DLD1 (cell line): ENCODE results near the gene EXOC4.

Experiments
- in situ Hi-C: cut with HindIII; loops from 2 replicates; pipeline ENCODE4 v1.10.0; 2017; ENCODE audit warnings: low sequenced_read_pairs

EXOC4 gene

DNA sequence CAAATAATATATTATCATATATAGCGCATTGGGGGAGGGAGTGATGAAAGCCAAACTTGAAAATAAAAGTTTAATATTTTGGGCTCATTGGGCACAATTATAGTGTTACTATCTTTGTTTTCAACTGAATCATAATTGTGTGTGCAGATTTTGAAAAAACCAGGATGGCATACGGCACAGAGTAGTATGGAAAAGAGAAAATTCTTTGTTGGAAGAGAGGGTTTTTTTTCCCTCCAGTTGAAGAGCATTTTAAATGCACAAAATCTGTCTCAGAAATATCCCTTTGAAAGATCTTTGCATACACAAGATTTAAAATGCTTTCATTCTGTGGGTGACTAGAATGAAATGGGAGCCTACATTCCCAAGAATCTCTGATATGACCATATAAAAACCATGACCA lies 269.6 kb downstream of the EXOC4 start:
- in situ Hi-C loops, result no loop called here

DNA sequence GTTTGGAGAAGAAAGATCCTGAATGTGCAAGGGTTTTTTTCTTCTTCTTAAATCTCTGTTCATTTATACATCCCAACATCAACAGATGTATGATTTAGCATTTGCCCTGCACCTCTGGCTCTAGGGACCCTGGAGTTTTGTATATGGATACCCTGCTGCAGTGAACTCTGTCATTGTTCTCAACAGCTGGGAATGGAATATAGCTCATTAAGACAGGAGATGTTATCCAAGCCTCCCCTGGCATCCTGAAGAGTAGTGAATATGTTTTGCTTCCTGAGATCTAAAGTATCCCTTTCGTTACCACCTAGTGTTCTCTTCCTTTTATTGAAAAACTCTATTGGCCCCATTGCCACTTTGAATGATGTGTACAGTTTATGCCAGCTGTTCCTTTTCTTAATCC lies 275.9 kb downstream of the EXOC4 start:
- in situ Hi-C loops, result no loop called here

DNA sequence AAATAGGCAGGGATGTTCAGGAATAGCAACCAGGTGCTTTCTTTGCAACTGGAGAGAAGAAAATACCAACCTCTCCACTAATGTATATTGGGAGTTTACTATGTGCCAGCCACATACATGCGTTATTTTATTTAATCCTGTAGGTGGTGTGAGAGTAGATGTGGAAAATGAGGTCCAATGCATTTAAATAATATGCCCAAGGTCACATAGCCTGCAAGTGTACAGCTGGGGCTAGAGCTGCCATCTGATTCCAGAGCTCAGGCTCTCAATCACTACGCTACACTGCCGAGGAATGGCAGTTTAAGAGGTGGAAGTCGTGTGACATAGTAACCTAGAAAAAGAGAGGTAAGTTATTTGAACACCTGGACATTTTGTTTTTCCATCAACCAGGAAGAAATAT lies 277.0 kb downstream of the EXOC4 start:
- in situ Hi-C loops, result no loop called here

DNA sequence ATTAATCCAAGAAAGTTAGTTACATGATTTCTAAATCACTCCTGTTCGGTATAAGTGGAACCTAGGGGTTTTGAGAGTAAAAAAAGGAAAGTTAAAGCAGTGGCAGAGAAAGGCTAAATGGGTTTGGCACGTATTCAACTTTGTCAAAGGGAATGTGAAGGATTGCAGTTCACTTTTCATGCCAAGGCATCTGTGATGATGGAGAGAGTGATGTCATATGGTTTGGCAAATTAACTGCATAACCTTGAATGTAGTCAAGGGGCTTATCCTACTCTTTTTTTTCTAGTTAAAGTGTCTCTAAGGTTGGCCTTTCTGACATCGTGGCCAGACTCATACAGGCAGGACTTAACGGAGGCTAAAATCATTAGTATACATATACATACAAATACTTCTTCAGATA lies 277.8 kb downstream of the EXOC4 start:
- in situ Hi-C loops, result no loop called here

DNA sequence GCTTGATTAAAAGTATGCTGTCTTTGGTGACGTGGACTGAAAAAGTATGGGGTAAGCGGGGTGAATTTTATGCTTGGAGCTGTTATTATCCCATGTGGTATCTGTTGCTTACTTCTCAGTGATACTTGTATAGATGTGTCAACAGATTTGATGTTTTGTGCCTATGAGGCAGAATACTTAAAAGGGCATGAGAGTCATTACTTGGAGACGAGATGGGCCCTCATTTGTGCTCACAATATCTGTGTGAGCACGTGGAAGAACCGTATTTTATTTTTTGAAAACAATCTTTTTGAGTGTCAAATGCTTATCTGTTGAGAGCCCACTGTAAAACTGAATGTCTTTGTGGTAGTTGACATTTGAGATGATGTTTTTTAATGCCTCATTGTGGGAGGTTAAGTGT lies 281.9 kb downstream of the EXOC4 start:
- in situ Hi-C loops, result no loop called here

DNA sequence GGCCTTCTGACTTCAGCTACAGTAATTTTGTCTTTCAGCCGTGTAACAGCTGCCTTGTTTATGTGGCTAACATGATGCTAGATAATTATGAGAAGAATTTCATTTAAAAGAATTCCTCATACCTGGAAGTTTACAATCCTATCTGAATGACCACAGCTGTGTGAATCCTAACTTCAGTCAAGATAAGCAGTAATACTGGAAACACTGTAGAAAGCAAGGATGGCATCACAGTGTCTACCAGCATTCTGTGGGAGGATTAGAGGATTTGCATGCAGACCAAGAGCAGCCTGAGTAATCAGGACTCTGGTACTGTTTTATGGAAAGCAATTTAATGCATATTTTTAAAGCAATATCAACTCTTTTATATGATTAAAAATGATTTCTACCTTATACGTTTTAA lies 282.4 kb downstream of the EXOC4 start:
- in situ Hi-C loops, result no loop called here

DNA sequence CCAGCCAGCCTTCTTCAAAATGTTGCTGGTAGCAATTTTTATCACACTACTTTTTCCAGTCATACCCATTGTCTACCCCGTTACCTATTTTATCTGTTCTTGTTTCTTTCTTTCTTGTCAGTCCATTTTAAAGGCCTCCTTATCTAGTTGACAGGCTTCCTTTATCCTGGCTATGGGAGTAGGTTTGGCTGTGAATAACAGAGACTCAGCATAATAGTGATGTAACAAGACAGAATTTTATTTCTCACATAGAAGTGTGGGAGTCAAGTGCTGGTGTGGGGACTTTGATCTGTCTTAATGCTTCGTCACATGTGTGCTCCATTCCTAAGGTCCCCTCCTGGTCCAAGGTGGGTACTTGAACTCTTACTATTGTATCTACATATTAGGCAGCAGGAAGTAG lies 283.6 kb downstream of the EXOC4 start:
- in situ Hi-C loops, result no loop called here

DNA sequence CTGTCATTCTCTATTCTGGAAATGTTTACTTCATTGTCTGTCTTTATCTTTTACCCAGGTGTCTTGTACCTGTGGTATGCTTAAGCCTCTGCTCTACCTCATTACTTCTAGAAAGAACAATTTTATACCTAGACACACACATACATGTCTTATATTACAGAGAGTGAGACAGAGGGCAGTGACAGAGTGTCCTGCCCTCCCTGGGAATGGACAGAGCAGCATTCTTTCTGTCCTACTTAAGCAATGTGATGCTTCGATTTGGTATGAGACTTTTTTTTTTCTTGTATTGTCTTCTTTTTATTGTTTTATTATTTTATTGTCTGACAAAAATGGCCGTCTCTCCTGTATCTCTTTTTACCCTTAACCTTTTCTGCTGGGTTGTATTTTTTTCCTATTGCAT lies 286.1 kb downstream of the EXOC4 start:
- in situ Hi-C loops, result no loop called here

DNA sequence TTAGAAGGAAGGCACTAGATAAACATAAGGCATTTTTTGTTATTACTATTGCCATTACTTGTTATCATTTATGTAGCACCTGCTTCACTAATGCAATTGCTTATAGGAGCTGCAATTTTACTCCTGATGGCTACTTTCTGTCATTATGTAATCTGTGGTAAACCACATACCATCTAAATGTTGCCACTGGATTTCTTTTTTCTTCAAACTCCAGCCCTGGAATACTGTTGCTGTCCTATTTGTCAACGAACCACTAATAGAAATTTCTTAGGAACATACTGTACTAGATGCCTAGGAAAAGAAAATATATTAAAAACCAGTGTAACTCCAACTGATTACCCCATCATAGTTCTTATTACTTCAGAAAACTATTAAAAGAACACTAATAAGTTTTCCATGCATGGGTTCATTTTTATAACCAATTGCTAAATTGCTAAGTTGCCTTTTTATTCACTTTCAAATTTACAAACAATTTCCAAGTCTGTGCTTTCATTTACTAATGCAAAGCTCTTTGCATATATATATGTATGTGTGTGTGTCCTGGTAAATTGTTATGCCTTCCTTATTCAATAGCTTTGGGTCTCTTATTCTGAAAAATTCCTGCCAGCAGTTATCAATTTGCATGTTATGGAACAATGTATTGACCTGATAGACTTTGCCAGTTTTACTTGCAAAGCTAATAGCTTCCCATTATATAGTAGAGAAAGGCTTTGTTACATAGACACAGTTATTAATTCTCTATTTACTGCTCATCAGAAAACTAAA lies 287.4 kb downstream of the EXOC4 start:
- in situ Hi-C loops, result no loop called here

DNA sequence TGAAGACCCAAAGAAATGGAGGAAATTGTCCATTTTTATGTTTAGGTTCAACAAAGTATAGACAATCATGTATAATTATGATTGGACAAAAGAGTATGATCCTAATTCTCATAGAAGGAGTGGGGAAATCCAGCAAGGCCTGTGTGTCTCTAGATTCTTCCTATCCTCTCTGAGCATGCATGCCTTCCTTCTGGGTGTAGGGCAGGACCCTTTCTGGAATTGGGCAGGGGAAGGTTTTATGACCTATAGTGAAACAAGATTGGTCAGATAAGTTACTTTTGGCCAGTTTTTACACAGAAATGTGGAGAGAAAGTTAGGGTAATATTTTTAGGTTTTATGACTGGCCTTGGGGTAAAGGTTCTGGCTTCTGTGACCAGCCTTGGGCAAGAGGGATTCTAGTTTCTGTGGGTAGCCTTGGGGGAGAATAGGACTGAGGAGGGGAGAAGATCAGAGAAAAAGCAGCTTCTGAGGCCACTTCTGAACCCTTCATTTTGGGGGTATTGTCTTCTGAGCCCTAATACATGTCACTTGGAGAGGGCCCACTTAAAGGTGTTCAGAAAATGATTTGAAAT lies 289.4 kb downstream of the EXOC4 start:
- in situ Hi-C loops, result no loop called here

DNA sequence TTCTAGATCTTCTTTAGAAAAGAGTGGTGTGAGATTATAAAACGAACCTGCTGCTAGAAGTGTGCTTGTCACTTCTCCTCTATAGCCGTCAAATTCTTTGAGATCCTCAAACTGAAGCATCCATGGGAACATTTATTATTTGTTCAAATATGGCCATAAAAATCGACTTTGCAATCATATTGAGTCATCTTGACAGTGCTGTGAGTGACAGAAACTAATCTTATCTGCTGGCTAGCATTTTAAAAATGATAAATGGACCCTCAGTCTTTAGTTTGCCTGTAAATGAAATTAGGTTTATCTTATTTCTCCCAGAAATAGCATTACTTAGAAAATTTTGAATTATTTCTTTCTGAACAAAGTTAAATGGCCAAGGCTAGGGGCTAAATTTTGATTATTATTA lies 290.8 kb downstream of the EXOC4 start:
- in situ Hi-C loops, result no loop called here

DNA sequence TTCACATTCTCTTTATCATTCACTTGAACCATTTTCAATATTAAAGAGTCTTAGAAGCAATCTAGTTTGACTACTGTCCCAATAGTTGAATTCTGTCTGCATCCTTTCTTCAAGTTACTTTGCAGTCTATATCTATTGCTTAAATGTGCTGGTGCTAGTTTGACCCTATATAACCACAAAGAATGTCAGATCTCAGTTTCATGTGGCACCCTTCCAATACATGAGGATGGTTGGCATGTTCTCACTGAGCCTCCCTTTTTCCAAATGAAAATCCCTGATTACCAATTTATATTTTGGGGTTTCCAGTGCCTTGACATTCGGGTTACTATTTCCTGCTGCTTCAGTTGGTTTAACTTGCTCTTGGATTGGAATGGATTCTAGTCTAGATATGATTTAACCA lies 292.7 kb downstream of the EXOC4 start:
- in situ Hi-C loops, result no loop called here

DNA sequence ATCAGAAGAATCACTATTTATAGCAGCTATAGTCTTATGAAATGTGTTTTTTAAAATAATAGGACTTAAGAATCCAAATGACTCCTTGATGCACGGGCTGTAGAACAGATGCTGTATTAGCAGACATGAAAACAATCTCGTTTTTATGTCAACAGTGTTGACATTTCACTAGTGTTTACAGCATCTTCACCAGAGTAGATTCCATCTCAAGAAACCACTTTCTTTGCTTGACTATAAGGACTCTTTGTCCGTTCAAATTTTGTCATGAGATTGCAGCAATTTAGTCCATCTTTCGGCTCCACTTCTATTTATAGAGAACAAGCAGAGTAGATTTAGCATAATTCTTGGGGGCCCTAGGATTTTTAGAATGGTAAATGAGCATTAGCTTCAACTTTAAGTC lies 295.1 kb downstream of the EXOC4 start:
- in situ Hi-C loops, result no loop called here

DNA sequence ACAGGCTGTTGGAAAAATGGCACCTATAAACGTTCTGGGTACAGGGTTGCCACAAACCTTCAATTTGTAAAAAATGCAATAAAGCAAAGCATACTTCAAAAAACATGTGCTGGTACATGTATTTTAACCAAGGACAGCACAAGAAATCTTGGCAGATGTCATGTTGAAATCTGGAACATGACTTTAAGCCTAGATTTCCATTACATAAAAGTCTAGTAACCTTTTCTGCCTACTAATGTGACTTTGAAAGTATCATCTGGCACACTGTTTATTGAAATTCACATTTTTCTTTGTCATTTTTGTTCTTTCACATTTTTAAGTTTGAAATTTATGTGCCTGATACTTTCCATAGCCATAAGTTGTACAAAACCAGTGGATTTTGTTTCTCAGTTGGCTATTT lies 296.8 kb downstream of the EXOC4 start:
- in situ Hi-C loops, result no loop called here

DNA sequence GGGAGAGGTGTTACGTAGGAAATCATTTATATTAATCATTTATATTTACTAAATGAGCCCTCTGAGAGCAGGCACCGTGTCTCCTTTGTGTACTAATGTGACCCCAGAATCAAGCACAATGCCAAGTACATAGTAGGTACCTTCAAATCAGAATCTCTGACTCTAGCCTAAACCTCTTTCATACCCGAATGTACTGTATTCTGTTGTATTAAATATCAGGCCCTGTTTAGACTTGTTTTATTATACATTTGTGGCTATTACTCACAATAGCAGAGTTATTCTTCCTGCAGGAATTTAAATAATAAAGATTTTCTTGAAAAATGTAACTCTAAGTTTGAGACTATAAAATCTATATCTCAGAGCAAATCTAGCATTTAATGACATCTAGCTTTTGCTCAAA lies 297.3 kb downstream of the EXOC4 start:
- in situ Hi-C loops, result no loop called here

DNA sequence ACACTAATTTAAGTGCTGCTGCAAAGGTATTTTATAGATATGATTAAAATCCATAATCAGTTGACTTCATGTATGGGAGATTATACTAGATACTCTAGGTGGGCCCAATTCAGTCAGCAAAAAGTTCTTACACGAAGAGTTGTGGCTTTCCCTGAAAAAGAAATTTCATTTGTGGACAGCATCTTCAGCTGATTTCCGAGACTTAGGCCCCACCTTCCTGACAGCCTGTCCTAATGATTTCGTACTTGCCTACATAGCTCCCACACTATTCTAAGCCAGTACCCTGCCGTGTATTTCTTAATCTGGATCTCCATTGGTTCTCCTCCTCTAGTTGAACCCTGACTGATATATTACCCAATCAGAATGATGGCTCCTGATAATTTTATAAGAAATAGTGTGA lies 297.9 kb downstream of the EXOC4 start:
- in situ Hi-C loops, result no loop called here

DNA sequence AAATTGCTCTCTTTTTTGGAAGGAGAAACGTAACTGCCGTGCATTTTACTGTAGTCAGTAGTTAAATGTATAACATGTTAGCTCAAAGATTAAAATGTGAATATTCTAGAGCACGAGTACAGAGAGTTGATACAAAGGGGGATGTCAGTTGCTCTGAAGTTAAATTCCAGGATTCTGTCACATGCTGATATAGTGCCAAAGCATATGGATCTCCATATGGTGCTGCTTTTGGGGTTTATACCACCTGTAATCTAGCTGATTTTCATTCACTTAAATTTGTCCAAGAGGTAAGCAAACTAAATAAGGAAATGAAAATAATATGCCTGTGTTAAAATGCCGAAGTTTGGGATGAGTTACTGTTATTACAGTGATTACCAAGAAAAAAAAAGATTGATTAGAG lies 298.6 kb downstream of the EXOC4 start:
- in situ Hi-C loops, result no loop called here

DNA sequence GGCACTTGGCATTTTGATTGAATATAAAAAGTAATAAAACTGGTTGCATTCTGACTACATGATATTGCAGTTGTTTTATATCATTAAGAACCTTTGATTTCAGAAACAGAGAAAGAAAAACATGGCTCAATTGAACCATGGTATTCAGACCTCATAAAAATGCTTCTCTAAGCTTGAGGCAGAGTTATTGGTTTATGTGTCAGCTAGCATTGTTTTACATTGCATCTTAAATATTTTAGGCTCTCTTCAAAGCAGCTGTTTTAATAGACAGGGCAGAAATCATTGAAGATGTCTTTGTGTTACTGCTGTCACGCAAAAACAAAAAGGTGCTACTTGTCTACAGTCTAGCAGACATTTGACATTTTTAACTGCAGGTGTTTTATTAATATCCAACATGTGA lies 299.2 kb downstream of the EXOC4 start:
- in situ Hi-C loops, result no loop called here

DNA sequence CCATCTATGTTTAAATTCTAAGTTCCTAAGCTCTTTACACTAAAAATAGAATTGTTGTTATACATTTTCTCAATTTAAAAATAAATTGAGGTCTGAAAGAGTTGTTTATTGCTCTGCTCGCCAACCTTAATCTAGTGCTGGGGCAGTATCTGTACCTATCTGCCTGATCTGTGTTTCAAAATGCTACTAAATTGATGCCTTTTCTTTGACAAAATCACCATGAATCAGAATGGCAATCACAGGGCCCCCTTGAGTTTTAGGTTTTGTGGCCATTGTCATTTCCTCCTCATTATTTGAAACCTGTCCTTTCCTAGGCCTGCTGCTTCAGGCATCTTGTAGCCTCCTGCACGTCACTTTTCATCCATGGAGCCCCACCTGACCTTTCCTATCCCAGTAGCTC lies 301.5 kb downstream of the EXOC4 start:
- in situ Hi-C loops, result no loop called here

DNA sequence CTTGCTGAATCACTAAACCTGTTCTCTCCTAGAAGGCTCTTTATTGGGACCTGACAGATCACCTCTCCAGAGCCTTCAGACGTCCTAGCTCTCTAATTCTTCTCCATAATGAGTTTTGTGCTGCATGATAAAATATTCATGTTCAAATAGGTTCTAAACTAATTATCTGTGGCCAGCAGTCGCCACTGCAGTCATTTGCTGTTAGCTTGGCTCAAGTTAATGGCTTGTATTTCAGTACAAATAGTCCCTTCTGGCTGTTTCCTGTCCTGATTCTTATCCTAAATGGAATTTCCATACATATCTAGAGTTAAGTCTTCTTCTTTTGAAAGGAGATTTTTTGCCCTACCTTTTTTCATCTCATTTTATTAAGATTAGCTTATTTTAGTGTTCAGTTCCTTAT lies 303.2 kb downstream of the EXOC4 start:
- in situ Hi-C loops, result no loop called here

DNA sequence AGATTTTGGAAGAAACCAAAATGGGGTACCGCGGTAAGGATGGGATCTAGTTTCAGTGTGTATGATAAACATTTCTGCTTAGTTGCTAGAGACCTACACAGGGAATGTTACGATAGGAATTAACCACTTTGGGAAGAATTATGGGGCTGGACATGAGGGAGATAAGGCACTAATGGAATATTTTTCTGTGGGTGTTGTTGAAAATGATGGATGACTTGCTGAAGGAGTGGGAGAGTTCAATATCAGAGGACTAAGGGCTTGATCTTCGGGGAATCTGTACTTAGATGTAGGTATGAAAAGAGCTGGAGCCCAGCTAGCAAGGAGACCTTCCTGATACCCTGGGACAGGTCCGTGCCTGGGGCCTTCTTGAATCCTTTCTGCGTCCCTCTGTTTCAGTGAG lies 303.7 kb downstream of the EXOC4 start:
- in situ Hi-C loops, result no loop called here

DNA sequence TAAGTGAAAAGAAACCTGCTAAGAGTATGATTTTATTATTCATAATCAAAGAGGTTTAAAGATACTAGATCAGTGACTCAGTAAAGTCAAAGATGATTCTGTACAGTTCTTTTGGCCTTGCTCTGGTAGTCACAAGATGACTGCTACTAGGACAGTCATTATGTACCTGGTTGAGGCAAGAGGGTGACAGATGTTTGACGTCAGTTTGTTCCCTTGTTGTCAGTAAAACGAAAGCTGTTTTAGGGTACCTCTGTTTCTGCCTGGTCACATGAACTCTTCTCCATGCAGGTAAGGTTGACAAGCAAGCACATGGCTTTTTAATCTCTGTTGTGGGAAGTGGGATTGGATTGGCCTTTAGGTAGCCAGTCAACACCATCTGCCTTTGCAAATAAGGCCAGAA lies 308.0 kb downstream of the EXOC4 start:
- in situ Hi-C loops, result no loop called here

DNA sequence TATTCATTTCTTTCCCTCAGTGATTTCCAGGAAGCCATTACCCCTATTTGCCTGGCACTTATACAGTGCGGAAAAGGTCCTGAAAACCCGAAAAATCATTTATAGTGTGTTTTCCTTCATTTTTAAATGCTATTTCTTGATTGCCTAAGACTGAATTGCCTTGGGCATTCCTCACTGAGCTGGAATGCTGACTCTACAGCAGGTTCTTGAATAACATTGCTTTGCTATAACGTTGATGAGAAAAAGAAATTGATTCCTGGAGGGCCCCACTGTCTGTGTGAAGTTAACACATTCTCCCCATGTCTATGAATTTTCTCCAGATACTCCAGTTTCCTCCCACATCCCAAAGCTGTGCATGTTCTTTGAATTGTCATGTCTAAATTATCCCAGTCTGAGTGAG lies 308.5 kb downstream of the EXOC4 start:
- in situ Hi-C loops, result no loop called here
